ENCODE results near the gene ALS2CL.

Gene ALS2CL

DNA sequence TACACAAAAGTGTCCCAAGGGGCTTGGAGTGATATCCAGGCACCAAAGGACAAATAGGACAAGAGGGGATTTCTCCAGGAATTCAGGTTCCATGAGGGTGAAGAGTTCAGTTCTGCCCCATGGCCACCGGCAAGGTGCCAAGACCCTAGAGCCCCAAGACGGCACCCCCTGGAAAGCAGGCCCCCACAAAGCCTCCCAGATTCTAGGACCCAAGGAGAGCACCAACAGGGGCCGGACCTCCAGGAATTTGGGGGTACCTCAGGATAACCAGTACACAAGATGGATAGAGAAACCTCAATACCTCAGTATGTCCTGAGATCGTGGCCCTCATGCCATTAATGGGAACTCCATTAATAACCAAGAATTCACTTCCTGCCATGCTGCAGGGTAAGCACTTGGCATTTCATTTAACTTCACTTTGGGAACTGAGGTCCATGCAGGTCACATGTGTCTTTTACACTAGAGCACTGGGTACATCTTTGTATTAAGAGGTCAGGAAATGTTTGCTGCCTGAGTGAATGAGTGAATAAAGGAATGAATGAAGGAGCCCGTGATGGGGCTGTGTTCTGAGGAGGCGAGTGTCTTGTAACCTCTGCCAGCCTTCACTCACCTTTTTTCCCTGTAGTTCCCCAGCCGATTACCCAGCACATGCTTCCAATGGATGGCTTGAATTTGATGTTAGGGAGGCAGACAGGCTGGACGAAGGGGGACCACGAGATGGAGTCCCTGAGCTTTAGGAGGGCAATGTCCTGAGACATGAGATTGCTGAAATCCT is 39.7 kb upstream of the ALS2CL start:
- TF ChIP-seq, protein P1, sequence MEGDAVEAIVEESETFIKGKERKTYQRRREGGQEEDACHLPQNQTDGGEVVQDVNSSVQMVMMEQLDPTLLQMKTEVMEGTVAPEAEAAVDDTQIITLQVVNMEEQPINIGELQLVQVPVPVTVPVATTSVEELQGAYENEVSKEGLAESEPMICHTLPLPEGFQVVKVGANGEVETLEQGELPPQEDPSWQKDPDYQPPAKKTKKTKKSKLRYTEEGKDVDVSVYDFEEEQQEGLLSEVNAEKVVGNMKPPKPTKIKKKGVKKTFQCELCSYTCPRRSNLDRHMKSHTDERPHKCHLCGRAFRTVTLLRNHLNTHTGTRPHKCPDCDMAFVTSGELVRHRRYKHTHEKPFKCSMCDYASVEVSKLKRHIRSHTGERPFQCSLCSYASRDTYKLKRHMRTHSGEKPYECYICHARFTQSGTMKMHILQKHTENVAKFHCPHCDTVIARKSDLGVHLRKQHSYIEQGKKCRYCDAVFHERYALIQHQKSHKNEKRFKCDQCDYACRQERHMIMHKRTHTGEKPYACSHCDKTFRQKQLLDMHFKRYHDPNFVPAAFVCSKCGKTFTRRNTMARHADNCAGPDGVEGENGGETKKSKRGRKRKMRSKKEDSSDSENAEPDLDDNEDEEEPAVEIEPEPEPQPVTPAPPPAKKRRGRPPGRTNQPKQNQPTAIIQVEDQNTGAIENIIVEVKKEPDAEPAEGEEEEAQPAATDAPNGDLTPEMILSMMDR (IDR thresholded peaks at IDR 0.05; ENCODE audit: insufficient read depth, missing control alignments) = peak; percentile 3
- DNase-seq (ENCODE audit: insufficient read length, low spot score) = no peak
- FAIRE-seq = no peak

DNA sequence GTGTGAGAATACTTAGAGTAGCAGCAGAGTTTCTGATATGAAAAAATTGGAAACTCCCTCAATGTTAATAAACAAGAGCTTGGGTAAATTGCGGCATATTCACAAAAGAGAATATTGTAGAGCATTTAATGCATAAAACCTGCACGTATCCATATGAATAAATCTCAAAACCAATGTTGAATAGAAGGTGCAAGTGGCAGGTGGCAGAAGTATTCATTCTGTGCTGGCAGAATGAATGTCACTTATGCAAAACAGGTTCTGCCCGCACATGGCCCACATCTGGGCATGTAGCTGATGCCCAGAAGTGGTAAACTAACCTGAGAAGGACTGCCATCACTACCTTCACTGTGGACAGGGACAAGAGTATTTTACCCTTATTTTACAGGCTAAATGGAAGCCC is 38.3 kb upstream of the ALS2CL start:
- TF ChIP-seq, protein P1 (IDR thresholded peaks at IDR 0.05; ENCODE audit: insufficient read depth, missing control alignments) = no peak
- no peak for FAIRE-seq

DNA sequence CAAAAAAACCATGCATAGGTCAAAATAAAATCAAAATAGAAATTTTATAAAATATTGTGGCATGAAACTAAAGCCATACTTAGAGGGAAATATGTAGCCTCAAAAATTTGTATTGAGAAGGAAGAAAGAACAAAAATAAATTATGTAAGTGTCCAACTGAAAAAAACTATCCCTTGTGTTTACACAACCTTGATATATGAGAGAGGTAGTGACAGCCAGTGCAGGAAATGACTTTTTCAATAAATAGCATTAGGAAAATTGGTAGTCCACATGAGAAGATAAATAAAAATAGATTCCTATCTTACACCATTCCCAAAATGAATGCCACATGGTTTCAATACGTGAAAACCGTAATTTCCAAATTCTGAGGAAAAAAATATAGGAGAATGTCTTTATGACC is 37.3 kb upstream of the ALS2CL start:
- TF ChIP-seq, protein P1 (IDR thresholded peaks at IDR 0.05; ENCODE audit: insufficient read depth, missing control alignments) = no peak
- DNase-seq (ENCODE audit: insufficient read length, low spot score) = no peak
- FAIRE-seq = no peak

More for the DNA sequence above, 38.3 kb upstream of the ALS2CL start:
- DNase-seq (ENCODE audit: insufficient read length, low spot score) = no peak

DNA sequence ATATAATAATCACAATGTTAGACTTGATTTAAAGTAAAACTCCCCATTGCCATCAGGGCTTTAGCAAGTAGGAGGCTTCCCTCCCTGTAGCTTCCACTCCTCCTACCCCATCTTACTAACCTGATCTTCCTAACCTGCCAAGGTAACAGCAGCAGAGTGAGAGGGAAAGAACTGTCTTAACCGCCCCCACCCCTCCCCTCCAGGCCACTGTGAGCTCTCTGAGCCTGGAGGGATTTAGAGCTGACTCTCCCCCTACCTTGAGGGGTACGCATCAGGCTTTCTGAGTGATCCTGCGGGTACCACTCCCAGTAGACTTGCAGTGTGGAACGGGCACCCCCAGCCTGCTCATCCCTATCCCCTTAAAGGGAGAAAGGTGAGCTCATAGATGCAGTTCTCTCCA is 35.6 kb upstream of the ALS2CL start:
- TF ChIP-seq, protein P1 (IDR thresholded peaks at IDR 0.05; ENCODE audit: insufficient read depth, missing control alignments) = no peak
- FAIRE-seq (no peak), DNase-seq (ENCODE audit: insufficient read length, low spot score) (no peak)

DNA sequence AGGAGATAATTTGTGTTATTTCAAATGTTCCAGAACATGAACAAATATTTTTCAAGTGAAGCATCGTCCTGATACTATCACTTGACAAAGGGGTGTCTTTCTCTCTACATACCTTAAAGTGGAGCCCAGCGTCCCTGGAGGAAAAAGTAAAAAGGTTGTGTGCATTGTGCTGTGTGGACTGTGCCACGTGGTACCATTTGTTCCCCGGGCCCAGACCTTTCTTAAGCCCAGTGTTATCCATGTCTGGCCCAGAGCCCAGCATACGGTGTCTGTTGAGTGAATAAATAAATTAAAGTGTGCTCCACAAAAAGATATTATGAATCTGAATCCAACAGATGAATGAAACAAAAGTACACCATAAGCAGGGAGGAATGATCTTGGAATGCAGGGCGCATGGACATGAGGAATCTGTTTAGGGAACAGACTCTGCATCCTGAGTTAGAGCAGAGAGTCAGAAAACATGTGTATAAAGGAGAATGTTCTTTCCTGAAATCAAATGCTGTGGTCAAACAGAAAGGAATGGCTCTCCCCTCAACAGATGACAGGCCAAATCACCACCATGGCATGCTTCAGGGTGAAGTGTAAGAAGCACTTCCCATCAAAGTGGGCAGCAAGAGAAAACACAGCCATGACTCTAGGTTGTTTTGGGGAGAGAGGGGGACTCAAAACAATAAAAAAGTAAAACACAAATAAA is 32.3 kb upstream of the ALS2CL start:
- DNase-seq (ENCODE audit: insufficient read length, low spot score) = no peak
- TF ChIP-seq, protein P1 (IDR thresholded peaks at IDR 0.05; ENCODE audit: insufficient read depth, missing control alignments) = no peak
- no peak for FAIRE-seq

DNA sequence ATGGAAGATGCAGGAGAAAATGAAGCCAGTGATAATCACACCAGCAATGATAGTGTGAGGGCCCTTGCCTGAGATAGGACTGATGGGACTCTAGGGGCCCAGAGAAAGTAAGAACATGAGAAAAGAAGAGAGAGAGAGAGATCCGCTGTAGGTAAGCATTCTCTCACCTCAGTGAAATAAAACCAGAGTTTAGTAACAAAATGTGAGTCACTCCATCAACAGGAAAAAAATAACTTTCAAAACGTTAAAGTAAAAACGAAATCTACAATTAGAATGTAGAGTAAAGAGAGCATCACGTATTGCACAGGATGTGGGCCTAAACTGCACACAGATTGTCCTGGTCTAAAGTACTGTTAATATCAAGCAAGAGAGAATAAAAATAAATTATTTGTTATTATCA is 30.9 kb upstream of the ALS2CL start:
- FAIRE-seq (no peak), DNase-seq (ENCODE audit: insufficient read length, low spot score) (no peak)
- TF ChIP-seq, protein P1 (IDR thresholded peaks at IDR 0.05; ENCODE audit: insufficient read depth, missing control alignments) = no peak

DNA sequence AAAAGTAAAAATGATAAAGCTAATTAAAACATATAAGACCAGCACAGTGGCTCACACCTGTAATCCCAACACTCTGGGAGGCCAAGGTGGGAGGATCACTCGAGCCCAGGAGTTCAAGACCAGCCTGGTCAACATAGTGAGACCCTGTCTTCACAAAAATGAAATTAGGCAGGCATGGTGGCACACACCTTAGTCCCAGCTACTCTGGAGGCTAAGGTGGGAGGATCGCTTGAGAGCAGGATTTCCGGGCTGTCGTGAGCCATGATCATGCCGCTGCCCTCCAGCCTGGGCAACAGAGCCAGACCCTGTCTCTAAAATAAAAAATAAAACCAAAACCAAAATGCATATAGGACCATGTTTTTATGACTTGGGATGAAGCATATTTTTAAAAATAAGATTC is 29.0 kb upstream of the ALS2CL start:
- TF ChIP-seq, protein P1 (IDR thresholded peaks at IDR 0.05; ENCODE audit: insufficient read depth, missing control alignments) = no peak
- FAIRE-seq (no peak), DNase-seq (ENCODE audit: insufficient read length, low spot score) (no peak)

Data from D721Med (cell line).